A673 (cell line): Measurements from ENCODE around the gene KLHL42.

Experiments
- EZH2 ChIP-seq: fragments of 200-600 bp; sonication (generic); IDR thresholded peaks from 2 replicates; pipeline ENCODE4 v1.6.1; 2017; ENCODE audit warnings: borderline replicate concordance, low read depth, mild to moderate bottlenecking, mixed read lengths, antibody characterized with exemption, low read length; ENCODE audit not compliant: poor library complexity, severe bottlenecking
- TF ChIP-seq, protein P1 (sequence below): fragments of 300-800, 200-600 bp; sonication (generic); conservative IDR thresholded peaks from 2 replicates; pipeline ENCODE4 v1.5.1; 2017; ENCODE audit warnings: low read depth, mild to moderate bottlenecking, antibody characterized with exemption, low read length, moderate library complexity, mixed read lengths

- no peak for TF ChIP-seq EZH2
- TF ChIP-seq, protein P1, sequence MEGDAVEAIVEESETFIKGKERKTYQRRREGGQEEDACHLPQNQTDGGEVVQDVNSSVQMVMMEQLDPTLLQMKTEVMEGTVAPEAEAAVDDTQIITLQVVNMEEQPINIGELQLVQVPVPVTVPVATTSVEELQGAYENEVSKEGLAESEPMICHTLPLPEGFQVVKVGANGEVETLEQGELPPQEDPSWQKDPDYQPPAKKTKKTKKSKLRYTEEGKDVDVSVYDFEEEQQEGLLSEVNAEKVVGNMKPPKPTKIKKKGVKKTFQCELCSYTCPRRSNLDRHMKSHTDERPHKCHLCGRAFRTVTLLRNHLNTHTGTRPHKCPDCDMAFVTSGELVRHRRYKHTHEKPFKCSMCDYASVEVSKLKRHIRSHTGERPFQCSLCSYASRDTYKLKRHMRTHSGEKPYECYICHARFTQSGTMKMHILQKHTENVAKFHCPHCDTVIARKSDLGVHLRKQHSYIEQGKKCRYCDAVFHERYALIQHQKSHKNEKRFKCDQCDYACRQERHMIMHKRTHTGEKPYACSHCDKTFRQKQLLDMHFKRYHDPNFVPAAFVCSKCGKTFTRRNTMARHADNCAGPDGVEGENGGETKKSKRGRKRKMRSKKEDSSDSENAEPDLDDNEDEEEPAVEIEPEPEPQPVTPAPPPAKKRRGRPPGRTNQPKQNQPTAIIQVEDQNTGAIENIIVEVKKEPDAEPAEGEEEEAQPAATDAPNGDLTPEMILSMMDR: no peak
Observed at GRCh38 chr12:27801630-27802029, 21.6 kb downstream of the KLHL42 start.
